Transverse colon (tissue), 4 donors: ENCODE measurements around the gene CBL.

Experiments
- CTCF ChIP-seq, 5 experiments: fragments of 200-600 bp in 3 of 5; fragments of 450-650 bp in 2 of 5; sonication (generic) in 3 of 5; IDR thresholded peaks; 1 replicate in 2 of 5; 2 replicates in 3 of 5; pipeline ENCODE4 v1.5.1; 2016 to 2017; ENCODE audit warnings: antibody characterized with exemption in 5 of 5, inconsistent platforms in 3 of 5, mild to moderate bottlenecking in 2 of 5, moderate library complexity in 1 of 5
- EP300 ChIP-seq: sonication (generic); formaldehyde crosslinking; IDR thresholded peaks from one replicate; pipeline ENCODE4 v1.6.1; 2017; ENCODE audit warnings: antibody characterized with exemption, low read depth
- POLR2A ChIP-seq: fragments of 450-650 bp; IDR thresholded peaks from one replicate; pipeline ENCODE4 v1.6.1; 2016; ENCODE audit warnings: antibody characterized with exemption, mild to moderate bottlenecking, moderate library complexity
- POLR2AphosphoS5 ChIP-seq, 3 donors: sonication (generic); formaldehyde crosslinking; IDR thresholded peaks; one replicate each; pipeline ENCODE4 v1.6.1; 2016; ENCODE audit warnings: antibody characterized with exemption in 3 of 3

GRCh38 chr11:119307219-119307618, 101.1 kb downstream of the CBL start:
- TF ChIP-seq CTCF (IDR thresholded peaks at IDR 0.05) (peak in 1 of 5 experiments; percentile 4), POLR2A (no peak), EP300 (no peak), POLR2AphosphoS5 (IDR thresholded peaks at IDR 0.05) (no peak)
